RWPE2 (cell line): Measurements from ENCODE around the gene HTRA3.

Experiments
- ATAC-seq: fragments of 200-7000 bp; cut with Tn5 transposase; 3 replicates; pipeline ENCODE4 v1.9.1; 2021; ENCODE audit warnings: low read depth
- DNase-seq: peaks from one replicate; pipeline ENCODE4 v3.0.0-alpha.2; 2020; ENCODE audit warnings: low spot score
- H3K27ac ChIP-seq: fragments of 450-650 bp; 2 replicates; pipeline ENCODE4 v1.5.1; 2017; ENCODE audit warnings: mild to moderate bottlenecking; ENCODE audit not compliant: poor library complexity, severe bottlenecking
- H3K27me3 ChIP-seq: fragments of 250-450 bp; sonication (Bioruptor Pico); 2 replicates; pipeline ENCODE4 v1.5.1; 2021; ENCODE audit warnings: mild to moderate bottlenecking, moderate library complexity; ENCODE audit not compliant: insufficient read depth, poor library complexity, severe bottlenecking
- H3K36me3 ChIP-seq: fragments of 250-450 bp; sonication (Bioruptor Pico); 2 replicates; pipeline ENCODE4 v1.5.1; 2020; ENCODE audit warnings: low read depth, mild to moderate bottlenecking, moderate library complexity
- H3K4me1 ChIP-seq: fragments of 250-450 bp; sonication (Bioruptor Pico); 2 replicates; pipeline ENCODE4 v1.5.1; 2021; ENCODE audit warnings: mild to moderate bottlenecking, moderate library complexity; ENCODE audit not compliant: insufficient read depth, poor library complexity, severe bottlenecking
- H3K4me3 ChIP-seq: fragments of 250-450 bp; sonication (Bioruptor Pico); 2 replicates; pipeline ENCODE4 v1.5.1; 2021; ENCODE audit warnings: mild to moderate bottlenecking, moderate library complexity; ENCODE audit not compliant: severe bottlenecking
- H3K9me3 ChIP-seq: fragments of 250-450 bp; sonication (Bioruptor Pico); 2 replicates; pipeline ENCODE4 v1.5.1; 2021; ENCODE audit warnings: mild to moderate bottlenecking, moderate library complexity; ENCODE audit not compliant: severe bottlenecking
- TF ChIP-seq, protein P1 (sequence below): fragments of 450-650 bp; IDR thresholded peaks from one replicate; pipeline ENCODE4 v1.5.1; 2017; ENCODE audit warnings: mild to moderate bottlenecking, moderate library complexity; ENCODE audit not compliant: poor library complexity, severe bottlenecking

The HTRA3 gene

DNA sequence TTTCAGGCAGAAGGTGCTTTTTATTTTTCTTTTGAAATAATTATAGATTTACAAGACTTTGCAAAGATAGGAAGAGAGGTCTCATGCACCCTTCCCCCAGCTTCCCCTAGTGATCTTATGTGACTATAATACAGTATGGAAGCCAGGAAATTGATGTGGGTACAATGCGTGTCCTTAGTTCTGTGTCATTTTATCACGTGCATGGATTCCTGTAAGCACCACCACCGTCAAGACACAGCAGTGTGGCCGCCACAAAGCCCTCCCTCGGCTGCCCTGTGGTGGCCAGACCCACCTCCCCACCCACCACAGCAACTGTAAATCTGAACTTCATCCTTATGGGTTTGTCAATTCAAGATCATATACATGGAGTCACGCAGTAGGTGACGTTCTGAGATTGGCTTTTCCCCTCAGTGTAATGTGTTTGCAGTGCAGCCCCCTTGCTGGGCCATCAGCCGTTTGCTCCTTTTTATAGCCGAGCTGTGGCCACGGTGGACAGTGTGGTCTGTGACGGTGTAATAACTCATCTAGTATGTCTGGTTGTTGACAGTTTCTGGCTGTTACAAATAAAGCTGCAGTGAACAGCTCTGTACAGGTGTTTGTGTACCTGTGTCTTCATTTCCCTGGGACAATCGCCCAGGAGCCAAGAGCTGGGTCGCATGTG lies 10.9 kb upstream of the HTRA3 start:
- H3K27me3 ChIP-seq: no peaks in the 10 kb centered on the region

DNA sequence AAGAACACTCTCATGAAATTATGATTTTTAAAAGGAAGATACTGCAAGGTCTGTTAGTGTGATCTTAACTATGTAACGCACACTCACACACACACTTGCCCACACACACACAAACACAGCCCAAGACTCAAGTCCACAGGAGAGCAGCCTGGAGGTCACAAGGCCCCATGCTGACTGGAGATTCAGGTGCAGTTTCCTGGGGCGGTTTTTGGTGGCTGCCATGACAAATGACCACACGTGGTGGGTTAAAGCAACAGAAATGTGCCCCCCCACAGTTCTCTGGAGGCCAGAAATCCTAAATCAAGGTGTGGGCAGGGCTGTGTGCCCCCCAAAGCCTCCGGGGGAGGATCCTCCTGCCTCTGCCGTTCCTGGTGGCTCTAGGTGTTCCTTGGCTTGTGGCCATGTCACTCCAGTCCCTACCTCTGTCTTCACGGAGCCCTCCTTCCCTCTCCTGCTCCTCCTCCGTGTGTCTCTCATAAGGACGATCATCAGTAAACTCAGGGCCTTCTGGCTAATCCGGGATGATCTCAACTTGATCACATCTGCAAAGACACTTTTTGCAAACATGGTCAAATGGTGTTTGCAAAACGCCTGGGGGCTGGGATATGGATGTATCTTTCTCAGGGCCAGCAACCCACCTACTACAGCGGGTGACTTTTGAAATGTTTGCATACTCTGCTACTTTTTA lies 9.7 kb upstream of the HTRA3 start:
- TF ChIP-seq, protein P1, sequence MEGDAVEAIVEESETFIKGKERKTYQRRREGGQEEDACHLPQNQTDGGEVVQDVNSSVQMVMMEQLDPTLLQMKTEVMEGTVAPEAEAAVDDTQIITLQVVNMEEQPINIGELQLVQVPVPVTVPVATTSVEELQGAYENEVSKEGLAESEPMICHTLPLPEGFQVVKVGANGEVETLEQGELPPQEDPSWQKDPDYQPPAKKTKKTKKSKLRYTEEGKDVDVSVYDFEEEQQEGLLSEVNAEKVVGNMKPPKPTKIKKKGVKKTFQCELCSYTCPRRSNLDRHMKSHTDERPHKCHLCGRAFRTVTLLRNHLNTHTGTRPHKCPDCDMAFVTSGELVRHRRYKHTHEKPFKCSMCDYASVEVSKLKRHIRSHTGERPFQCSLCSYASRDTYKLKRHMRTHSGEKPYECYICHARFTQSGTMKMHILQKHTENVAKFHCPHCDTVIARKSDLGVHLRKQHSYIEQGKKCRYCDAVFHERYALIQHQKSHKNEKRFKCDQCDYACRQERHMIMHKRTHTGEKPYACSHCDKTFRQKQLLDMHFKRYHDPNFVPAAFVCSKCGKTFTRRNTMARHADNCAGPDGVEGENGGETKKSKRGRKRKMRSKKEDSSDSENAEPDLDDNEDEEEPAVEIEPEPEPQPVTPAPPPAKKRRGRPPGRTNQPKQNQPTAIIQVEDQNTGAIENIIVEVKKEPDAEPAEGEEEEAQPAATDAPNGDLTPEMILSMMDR: no peak
- Histone ChIP-seq H3K36me3 (no peaks in the 10 kb centered on the region), H3K9me3 (no peaks in the 10 kb centered on the region), H3K27ac (no peak overlapping the region), H3K4me3 (no peak overlapping the region), H3K4me1 (no peaks in the 10 kb centered on the region), H3K27me3 (no peaks in the 10 kb centered on the region)
- ATAC-seq: no peak
- DNase-seq: no peak

More for the DNA sequence above, 10.9 kb upstream of the HTRA3 start:
- TF ChIP-seq, protein P1: no peak
- Histone ChIP-seq H3K9me3 (no peaks in the 10 kb centered on the region), H3K4me3 (no peak overlapping the region), H3K27ac (no peak overlapping the region), H3K36me3 (no peaks in the 10 kb centered on the region), H3K4me1 (no peaks in the 10 kb centered on the region)
- ATAC-seq (no peak), DNase-seq (no peak)

DNA sequence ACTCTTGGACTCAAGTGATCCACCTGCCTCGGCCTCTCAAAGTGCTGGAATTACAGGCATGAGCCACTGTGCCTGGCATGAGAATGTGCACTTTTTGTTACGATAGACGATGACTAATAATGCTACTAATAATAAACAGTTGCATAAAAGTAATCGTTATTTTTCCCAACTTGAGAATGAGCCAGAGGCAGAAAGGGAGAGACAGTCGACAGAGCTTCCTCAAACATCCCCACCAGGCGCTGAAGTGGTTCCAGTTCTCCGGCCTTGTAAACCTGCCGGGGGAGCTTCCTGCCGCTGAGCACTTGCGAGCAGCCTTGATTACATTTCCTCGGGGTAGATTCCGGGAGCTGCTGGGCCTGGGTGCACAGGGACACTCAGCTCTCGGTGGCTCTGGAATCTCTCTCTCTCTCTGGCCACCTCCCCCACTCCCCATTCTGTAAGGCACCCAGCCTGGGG lies 8.9 kb upstream of the HTRA3 start:
- no peak overlapping the region for H3K4me3 ChIP-seq

DNA sequence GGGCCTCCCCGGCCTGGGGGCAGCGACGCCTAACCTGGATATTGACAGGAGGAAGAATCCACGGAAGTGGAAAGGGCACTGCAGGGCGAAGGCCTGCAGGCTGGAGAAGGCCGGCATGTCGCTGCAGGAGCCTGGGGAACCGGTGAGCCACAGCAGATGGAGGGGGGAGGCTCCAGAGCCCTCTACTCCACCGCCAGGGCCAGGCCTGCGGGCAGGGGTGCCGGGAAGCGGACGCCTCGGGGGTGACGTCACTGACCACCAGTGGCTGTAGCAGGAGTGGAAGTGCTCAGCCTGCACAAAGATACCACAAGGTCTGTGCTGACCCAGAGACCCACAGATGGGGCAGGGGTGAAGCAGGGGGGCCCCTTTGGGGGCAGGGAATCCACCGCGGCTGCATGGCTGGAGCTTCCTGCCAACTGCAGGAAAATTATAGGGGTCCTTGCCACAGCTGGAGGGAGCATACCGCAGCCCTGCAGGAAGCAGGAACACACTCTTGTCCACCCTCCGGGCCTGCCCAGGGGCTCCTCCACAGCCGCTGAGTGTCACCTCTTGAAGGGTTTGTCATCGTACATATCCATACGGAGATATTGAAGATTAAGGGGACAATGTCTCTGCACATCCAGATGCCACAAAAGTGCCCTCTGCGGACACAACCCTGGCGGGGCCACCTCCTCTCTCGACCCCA lies 7.6 kb upstream of the HTRA3 start:
- no peak overlapping the region for H3K27ac ChIP-seq
- no peaks in the 10 kb centered on the region for H3K27me3 ChIP-seq
- H3K9me3 ChIP-seq: no peaks in the 10 kb centered on the region
- H3K4me3 ChIP-seq: no peak overlapping the region
- DNase-seq (no peak), ATAC-seq (no peak)
- H3K4me1 ChIP-seq: no peaks in the 10 kb centered on the region
- TF ChIP-seq, protein P1: no peak
- H3K36me3 ChIP-seq: no peaks in the 10 kb centered on the region

More for the DNA sequence above, 8.9 kb upstream of the HTRA3 start:
- Histone ChIP-seq H3K27me3 (no peaks in the 10 kb centered on the region), H3K9me3 (no peaks in the 10 kb centered on the region), H3K36me3 (no peaks in the 10 kb centered on the region), H3K27ac (no peak overlapping the region), H3K4me1 (no peaks in the 10 kb centered on the region)
- TF ChIP-seq, protein P1: no peak
- no peak for DNase-seq
- ATAC-seq: peak; percentile 66
